Stromal cell of bone marrow (primary cell): ENCODE measurements around the gene ZNF3.
A peak's percentile ranks its signal among the peaks of the same experiment; 100 is the strongest.

Experiments
- DNase-seq: peaks from one replicate; pipeline ENCODE4 v3.0.0-alpha.2; 2012; ENCODE audit warnings: low read depth

Gene ZNF3

DNA sequence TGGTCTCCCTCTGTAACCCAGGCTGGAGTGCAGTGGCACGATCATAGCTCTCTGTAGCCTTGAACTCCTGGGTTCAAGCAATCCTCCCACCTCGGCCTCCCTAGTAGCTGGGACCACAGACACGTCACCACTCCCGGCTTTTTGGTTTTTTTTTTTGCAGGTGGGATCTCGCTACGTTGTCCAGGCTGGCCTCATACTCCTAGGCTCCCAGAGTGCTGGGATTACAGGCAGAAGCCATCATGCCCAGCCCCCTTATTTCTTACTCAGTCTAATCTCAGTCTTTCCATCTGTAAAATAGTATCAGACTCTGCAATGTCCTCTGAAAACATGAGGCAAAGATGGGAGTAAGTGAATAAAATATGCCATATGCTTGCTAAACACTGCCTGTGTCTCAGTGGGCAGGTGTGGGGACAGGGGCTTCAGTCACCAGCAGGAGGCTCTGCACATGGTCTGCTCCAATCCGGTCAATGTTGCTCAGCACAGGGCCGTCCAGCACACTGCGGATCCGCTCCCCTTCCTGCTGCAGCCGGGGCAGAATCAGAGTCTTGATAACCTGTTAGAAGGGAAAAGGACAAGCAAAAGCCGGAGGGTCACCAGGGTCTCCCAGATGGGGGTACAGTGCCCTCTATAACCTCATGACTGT is 28.1 kb upstream of the ZNF3 start:
- DNase-seq, result no peak

DNA sequence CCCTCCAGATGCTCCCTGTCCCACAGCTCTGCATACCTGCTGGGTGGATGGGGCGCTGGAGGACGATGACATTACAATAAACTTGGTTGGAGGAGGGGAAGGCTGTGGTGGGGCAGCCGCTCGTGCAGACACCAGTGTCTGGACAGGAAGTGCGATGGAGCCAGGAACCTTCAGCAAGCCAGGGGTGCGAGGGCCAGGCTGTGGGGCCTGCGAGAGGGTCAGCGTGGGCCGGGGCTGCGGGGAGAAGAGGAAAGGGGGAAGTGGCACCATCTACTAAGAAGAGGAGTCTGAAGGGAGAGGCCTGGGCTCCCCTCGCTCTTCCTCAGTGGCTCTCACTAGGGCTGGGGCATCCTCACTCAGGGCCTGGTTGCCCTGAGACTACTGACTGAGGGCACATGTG is 26.4 kb upstream of the ZNF3 start:
- DNase-seq, result no peak

DNA sequence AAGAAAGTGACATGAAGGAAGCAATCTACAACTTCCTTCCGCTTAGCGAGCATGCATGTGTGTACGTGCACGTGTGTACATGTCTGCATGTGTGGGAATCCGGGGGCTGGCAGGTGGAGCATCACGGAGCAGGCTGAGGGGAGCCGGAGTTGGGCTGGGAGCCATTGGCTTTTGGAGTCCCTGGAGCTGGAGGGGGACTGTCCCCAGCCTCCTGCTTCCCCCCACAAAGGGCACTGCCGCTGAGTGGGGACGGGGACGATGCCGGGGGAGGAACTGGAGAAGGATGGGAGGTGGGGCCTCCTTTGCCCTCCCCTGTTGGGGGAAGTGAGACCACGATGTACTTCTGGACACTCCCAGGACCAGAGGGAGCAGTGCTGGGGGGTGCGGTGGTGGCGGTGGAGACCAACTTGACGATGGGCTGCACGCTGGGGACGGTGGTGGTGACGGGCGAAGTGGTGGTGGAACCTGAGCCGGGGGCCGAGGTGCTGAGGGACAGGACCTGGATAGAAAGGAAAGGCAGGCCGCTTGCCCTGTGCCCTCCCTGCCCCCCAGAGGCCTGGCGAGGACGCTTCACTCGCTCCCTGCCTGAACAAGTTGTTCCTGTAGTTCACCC is 25.7 kb upstream of the ZNF3 start:
- DNase-seq, result no peak

DNA sequence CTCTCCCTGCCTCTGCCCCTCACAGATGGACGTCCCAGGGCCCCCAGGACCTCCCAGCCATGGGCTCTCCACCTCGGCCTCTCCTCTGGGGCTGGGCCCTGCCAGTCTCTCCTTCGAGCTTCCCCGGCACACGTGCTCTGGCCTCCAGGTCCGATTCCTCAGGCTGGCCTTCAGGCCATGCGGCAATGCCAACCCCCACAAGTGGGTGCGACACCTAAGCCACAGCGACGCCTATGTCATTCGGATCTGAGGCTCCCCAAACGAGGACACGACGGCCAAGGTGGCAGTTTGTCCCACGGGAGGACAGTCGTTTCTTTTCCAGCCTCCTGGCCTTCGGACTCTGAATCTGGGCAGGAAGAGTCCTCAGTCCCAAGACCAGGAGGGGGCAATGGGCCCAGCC is 25.1 kb upstream of the ZNF3 start:
- no peak for DNase-seq

DNA sequence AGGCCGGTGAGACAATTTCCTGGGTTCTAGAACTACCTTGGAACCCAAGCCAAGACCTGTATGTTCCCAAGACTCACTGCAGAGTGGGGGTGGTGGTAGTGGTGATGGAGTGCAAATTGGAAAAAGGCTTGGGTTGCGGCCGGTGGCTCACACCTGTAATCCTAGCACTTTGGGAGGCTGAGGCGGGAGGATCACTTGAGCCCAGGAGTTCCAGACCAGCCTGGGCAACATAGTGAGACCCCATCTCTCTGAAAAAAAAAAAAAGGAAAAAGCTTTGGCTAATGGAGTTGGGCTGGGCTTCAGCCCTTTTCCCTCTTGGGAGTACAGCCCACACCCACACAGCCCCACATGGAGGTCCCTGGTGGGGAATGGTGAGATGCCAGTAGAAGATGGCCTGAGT is 24.0 kb upstream of the ZNF3 start:
- no peak for DNase-seq

DNA sequence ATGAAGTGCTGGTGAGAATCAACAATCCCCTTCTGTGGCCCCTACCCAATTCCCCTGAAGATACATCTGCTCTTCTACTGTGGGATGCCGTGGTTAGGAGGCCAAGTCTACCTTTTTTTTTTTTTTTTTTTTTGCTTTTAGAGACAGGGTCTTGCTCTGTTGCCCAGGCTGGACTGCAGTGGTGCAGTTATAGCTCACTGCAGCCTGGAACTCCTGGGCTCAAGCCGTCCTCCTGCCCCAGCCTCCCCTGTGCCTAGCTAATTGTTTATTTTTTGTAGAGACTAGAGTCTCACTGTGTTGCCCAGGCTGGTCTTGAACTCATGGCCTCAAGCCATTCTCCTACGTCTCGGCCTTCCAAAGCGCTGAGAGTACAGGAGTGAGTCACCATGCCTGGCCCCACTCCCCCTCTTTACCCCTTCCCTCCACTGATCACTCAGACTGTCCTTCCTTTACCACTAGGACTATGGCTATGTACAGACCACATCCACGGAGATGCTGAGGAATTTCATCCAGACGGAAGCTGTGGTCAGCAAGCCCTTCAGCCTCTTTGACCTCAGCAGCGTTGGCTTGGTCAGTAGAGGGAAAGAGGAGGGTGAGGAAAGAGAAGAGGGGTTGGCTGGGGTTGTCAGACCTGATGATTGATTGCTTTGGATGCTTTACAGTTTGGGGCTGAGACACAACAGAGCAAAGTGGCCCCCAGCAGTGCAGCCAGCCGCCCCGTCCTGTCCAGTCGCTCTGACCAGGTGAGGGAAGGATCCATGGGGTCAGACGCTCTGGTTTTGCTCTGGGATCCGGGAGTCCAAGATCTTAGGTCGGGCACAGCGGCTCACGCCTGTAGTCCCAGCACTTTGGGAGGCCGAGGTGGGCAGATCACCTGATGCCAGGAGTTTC is 21.7 kb upstream of the ZNF3 start:
- peak; percentile 55 for DNase-seq

DNA sequence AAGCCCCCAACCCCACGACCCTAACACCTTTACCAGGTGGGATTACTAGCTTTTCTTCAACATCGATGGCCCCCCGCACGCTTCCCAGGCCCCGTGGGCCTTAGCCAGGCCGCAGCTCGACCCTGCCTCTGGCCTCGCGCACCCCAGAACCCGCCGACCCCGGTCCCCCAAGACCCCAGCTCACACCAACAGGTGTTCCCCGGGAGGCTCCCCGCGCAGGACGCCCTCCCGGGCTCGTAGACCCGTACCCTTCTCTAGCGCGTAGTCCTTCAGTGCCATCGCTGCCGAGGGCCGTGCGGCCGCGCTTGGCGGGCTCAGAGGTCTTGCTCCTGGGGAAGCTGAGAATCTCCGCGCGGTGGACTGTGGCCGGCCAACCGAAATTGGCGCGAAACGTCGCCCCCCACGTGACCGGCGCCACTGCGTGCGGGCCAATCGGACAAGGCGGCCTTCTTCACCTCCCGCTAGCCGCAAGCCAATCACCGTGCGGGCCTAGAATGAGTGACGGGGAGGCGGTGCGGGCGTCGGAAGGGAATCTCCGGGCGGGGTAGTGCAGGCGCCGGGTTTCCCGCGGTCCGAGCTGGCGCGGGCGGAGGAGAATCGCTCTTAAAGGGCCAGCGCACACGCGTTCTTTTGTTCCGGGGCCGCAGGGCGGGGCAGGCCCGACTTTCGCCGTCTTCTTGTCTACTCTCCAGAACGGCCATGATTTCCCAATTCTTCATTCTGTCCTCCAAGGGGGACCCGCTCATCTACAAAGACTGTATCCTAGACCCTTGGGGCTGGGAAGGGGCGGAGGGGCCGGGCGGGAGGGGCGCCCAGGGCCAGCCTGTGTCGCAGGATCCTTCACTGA is 19.7 kb upstream of the ZNF3 start, which contains the start of the genes AP4M1 and MCM7:
Gene AP4M1 (plus strand): TSS at position 628 of the 847 bp plus-strand sequence. CDS start 72 bp downstream, at position 700.
Gene MCM7 (minus strand): TSS at position 382 of the 847 bp plus-strand sequence. CDS start 103 bp downstream, at position 279.
- DNase-seq, result peak; percentile 98

DNA sequence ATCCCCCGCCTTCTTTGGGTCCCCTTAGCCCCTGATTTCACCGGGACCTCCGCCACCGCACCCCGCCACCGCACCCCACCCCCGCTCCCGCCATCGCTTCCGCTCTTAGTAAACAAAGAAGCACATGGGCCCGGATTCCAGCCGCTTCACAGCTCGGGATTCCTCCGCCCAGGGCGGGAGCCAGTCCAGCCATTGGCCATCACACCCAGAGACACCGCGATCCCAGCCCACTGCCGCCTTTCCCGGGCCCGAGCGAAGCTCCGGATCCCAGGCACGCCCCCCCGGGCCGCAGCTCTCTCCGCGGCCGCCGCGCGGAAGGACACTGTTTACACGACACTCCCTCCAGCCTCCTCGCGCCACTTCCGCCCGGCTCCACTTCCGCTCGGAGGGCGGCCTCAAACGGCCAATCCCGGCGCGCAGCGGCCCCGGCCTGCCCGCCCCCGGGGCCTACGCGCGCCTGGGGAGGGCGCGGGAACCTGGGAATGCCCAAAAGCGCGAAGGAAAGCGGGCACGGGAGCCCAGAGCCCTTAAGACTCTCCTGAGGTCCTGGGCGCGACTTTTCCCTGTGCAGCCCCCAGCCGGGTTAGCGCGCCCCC is 19.0 kb upstream of the ZNF3 start:
- peak; percentile 93 for DNase-seq

DNA sequence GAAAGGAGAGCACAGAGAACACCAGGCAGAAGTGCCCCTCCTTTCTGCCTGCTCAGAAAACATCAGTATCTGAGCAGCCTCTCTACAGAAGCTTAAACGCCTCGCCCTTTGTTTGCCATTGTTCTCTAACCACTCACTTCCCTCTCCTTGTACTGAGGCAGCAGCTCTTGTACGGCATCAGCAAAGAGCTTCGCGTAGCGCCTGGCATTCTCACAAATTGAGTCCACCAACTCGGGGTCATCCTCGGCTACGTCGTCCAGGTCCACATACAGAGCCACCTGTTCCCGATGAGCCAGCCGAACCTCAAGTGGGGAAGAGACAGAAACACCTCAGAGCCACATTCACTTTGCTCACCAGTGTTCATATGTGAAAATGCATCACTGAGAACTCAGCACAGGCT is 17.9 kb upstream of the ZNF3 start:
- DNase-seq, result no peak

DNA sequence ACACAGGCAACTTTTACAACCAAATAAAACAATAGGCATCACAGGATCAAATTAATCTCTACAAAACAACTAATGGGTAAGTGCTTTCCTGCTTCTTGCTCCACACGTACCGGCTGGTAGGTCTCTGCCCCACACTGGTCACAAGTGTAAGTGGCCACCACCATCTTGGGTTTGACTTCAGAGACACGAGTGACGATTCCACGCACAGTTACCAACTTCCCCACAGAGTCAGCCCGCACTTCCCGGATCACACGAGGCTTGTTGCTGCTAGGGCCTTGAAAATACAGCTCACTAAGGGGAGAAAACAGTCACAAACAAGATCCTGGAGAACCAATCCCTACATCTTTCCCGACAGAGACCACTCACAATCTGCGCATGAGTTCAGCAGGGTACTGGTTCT is 17.4 kb upstream of the ZNF3 start:
- no peak for DNase-seq

DNA sequence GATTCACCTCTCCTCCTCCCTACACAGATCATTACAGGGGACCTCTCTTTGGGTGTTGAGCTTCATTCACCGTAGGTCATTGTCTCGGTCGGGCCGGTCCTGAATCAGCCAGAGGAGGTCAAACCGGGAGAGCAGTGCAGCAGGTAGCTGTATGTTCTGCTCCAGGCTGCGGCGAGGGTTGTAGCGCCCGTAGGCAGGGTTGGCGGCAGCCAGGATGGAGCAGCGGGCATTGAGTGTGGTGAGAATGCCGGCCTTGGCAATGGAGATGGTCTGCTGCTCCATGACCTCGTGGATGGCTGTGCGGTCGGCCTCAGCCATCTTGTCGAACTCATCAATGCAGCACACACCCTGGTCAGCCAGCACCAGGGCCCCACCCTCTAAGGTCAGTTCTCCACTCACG is 14.2 kb upstream of the ZNF3 start:
- no peak for DNase-seq

DNA sequence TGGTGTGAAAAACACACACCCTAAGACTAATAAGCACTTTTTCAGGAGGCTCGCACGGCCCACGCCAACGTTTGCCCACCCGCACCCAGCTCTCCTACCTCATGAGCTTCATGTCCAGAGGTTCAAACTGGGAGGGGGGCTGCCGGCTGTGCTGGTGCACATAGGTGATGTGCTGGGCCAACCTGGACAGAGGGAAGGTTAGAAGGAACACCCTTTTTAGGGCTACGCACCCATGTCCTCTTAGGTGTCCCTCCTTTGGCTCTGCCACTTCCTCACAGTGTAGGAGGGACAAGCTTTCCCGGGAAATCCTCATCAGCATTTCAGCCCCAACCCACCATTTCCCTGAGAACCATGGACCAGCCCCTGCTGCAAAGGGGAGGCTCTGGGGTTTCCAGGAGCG is 13.8 kb upstream of the ZNF3 start:
- DNase-seq, result no peak

DNA sequence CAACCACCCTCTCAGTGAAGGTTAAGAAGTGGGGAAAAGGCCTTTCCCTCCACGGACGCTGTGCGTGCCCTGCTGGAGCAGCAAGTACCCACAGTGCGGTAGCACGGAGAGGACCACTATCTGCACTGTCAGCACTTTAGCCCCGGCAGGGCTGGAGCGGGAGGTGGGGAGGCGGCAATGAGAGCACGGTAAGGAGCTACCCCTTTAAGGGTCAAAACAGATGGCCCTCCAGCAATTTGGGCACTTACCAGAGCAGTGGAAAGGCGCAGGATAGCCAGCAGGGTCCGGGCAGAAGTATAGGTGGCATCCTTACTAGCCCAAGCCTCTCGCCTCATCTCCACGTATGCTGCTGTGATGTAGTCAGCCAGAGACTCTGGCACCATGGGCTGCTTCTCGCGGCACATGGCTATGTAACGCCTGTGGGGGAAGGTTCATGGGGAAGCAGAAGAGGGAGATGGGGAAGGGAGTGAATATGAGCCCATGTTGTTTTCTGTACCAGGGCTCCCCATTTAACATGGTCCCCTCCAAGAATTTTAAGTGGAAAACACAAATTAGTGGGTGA is 12.5 kb upstream of the ZNF3 start:
- no peak for DNase-seq

DNA sequence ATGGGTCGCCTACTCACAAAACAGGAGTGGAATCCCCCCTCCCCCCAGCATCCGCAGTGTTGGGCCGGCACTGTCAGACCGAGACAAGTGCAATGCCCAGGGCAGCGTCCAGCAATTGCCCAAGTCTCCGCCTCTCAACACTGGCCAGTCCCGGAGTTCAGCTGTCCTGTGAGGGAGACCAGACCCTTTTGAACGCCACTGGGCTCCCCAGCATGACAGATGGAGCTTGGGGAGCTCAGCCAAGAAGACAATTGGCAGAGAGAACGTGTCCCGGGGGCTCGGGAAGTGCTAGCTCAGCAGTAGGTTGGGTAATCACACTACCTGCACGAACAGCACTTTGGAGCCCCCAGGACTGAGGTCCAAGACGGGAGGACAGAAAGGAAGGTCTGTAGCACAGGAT is 12.0 kb upstream of the ZNF3 start:
- DNase-seq, result no peak

DNA sequence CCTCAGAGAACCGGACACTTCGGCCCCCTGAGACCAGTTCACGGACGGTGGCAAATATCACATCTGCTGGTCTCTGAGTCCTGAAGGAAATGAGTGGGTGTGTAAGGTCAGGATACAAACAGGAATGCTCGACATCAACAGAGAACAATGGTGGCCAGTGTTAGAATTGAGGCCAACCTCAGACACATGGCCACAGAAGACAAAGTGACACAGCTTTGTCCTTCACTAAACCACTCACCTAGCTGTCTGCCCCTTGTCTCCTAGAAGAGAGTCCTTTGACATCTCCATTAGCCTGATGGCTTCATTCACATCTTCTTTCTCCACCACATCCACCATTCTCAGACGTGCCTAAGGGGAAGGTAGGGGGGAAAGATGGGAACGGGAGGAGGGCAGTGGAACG is 11.5 kb upstream of the ZNF3 start:
- no peak for DNase-seq

DNA sequence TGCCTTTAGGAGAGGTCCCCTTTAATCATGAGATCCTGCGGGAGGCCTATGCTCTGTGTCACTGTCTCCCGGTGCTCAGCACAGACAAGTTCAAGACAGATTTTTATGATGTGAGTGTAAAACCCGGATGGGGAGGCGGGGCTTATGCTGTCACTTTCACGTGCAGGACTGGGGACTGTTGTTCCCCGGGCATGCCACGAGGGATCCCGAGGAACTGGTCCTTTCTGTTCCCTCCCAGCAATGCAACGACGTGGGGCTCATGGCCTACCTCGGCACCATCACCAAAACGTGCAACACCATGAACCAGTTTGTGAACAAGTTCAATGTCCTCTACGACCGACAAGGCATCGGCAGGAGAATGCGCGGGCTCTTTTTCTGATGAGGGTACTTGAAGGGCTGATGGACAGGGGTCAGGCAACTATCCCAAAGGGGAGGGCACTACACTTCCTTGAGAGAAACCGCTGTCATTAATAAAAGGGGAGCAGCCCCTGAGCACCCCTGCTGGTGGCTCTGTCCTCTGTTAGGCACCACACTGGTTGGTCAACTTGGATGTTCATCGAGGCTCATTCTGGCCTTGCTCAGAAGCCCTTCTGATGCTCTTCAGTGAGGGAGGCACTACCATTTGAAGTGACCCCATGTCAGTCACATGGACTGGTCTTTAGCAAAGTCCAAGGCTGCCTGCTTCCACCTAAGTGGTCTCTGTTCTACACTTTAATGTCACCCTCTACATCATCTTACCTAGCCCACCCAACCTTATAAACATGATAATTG is 10.1 kb upstream of the ZNF3 start:
- DNase-seq, result no peak

DNA sequence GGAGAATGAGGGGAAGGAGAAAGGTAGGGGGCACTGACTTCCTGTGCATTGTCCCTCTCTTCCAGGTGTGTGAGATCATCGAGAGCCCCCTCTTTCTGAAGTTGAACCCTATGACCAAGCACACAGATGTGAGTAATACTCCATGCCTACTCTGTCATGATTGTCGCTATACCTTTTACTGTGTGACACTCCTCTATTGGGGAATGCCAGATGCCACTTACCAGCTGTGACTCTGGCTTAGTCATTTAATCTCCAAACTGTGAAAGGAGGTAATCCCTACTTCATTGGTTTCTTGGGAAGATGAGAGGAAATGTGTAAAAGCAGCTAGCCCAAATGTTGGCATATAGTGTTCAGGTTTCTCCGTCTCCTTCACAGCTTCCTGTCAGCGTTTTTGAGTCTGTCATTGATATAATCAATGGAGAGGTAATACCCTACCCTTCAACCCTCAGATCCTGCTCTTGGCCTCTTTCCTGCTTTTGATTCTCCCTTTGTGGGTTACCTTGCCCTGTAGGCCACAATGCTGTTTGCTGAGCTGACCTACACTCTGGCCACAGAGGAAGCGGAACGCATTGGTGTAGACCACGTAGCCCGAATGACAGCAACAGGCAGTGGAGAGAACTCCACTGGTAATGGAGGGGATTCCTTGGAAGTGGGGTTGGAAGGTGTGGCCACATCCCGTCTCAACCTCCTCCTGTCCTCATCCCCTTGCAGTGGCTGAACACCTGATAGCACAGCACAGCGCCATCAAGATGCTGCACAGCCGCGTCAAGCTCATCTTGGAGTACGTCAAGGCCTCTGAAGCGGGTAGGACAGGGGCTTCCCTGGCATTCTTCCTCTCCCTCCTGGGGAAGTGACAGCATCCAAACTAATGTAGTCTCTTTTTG is 9.2 kb upstream of the ZNF3 start:
- no peak for DNase-seq

DNA sequence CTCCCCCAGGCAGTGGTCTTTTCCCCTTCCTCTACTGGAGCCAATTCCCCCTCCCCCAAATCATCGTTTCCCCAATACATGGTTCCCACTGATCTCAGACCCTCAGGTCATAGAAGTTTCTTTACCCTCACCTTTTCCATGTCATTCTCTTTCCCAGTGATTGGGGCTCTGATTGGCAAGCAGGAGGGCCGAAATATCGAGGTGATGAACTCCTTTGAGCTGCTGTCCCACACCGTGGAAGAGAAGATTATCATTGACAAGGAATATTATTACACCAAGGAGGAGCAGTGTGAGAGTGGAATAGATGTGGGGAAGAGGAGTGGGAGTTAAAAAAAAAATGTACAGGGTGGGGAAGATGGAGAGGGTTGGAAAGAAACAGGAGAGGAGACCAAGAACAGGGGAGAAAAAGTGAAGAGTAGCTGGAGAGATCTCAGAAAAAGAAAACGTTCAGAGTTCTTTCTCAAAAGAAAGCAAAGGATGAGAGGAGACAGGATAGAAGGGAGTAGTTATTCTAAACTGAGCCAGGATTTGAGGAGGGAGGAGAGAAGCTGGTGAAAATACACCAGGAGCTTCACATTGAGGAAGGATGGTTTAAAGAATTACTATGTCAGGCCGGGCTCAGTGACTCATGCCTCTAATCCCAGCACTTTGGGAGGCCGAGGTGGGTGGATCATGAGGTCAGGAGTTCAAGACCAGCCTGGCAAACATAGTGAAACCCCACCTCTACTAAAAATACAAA is 8.1 kb upstream of the ZNF3 start:
- no peak for DNase-seq
